ENCODE data around the gene RYR1.
"Not testable (repeated sequence)": the region's sequence is repeated elsewhere in the genome, so short reads cannot be mapped to it uniquely, and the experiment has no call there.

Gene RYR1

DNA sequence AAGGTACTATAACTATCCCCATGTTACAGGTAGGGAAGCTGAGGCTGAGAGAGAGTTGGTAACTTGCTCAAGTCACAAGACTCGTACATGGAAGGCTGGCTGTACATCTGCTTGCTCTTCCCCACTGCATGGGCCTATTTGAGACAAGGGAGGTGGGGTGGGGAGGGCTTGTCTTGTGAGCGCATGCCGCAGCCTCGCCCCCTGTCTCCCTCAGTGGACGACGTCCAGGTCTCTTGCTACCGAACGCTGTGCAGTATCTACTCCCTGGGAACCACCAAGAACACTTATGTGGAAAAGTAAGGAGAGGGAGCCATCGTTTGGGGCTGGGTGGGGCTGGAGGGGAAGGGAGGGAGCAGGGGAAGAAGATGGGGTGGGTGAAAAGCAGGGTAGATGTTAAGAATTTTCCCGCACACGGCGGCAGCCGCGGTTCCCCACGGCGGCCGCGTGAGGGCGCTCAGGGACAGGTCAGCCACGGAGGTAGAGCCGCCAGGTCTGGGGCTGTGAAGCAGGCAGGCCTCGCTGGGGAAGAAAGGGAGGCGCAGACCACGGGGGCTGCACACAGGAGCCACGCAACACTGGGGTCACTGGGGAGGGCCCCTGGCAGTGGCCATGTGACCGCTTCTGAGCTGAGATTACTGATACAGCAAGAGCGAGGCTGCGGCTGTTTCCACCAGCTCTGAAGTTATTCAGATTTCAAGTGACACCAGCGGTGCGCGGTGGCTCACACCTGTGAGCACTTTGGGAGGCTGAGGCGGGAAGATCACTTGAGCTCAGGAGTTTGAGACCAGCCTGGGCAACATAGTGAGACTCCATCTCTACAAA, 81.5 kb downstream of the RYR1 start:
- TF ChIP-seq, protein P1, sequence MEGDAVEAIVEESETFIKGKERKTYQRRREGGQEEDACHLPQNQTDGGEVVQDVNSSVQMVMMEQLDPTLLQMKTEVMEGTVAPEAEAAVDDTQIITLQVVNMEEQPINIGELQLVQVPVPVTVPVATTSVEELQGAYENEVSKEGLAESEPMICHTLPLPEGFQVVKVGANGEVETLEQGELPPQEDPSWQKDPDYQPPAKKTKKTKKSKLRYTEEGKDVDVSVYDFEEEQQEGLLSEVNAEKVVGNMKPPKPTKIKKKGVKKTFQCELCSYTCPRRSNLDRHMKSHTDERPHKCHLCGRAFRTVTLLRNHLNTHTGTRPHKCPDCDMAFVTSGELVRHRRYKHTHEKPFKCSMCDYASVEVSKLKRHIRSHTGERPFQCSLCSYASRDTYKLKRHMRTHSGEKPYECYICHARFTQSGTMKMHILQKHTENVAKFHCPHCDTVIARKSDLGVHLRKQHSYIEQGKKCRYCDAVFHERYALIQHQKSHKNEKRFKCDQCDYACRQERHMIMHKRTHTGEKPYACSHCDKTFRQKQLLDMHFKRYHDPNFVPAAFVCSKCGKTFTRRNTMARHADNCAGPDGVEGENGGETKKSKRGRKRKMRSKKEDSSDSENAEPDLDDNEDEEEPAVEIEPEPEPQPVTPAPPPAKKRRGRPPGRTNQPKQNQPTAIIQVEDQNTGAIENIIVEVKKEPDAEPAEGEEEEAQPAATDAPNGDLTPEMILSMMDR (conservative IDR thresholded peaks at IDR 0.05; ENCODE audit: low read depth, low read length), result peak; percentile 85
- peak; percentile 63 for DNase-seq (ENCODE audit: low read depth)
- no peak overlapping the region for H3K4me3 ChIP-seq (ENCODE audit: low read depth, low read length)

DNA sequence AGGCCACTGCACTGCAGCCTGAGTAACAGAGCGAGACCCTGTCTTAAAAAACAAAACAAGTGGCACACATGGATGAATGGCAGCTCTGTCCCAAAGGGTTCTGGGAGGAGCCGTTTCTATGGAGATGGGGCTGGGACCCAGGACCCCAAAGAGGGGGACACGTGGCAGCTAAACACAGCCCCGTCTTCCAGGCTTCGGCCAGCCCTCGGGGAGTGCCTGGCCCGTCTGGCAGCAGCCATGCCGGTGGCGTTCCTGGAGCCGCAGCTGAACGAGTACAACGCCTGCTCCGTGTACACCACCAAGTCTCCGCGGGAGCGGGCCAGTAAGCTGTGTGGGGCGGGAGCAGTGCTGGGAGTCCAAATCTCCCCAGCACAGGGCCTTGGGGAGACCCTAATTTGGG, 82.4 kb downstream of the RYR1 start:
- TF ChIP-seq, protein P1 (conservative IDR thresholded peaks at IDR 0.05; ENCODE audit: low read depth, low read length), result no peak
- no peak for DNase-seq (ENCODE audit: low read depth)
- H3K4me3 ChIP-seq (ENCODE audit: low read depth, low read length), result no peak overlapping the region

DNA sequence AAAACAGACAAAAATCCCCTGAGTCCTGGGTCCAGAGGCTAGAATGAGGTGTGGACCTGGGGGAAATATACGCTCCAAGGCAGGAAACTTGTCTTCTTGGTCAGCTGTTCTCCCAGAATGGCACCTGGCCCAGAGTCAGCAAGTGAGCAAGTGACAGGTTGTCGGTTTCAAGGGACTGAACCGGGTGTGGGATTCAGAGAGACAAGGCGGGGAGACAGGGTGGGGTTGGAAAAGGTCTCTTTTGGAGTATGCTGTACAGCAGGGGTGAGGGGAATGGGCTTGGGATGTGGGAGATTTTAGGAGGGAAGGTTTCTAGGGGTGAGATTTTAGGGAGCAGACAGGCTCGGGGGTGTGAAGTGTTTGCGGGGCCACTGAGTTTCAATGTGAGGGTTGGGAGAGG, 83.3 kb downstream of the RYR1 start:
- no peak overlapping the region for H3K4me3 ChIP-seq (ENCODE audit: low read depth, low read length)
- no peak for DNase-seq (ENCODE audit: low read depth)
- TF ChIP-seq, protein P1 (conservative IDR thresholded peaks at IDR 0.05; ENCODE audit: low read depth, low read length), result no peak

DNA sequence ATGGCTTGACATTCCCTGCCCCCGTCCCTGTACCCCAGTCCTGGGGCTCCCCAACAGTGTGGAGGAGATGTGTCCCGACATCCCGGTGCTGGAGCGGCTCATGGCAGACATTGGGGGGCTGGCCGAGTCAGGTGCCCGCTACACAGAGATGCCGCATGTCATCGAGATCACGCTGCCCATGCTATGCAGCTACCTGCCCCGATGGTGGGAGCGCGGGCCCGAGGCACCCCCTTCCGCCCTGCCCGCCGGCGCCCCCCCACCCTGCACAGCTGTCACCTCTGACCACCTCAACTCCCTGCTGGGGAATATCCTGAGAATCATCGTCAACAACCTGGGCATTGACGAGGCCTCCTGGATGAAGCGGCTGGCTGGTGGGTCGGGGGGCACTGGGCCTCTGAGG, 83.8 kb downstream of the RYR1 start:
- TF ChIP-seq, protein P1 (conservative IDR thresholded peaks at IDR 0.05; ENCODE audit: low read depth, low read length), result no peak
- no peak for DNase-seq (ENCODE audit: low read depth)
- H3K4me3 ChIP-seq (ENCODE audit: low read depth, low read length), result no peak overlapping the region

DNA sequence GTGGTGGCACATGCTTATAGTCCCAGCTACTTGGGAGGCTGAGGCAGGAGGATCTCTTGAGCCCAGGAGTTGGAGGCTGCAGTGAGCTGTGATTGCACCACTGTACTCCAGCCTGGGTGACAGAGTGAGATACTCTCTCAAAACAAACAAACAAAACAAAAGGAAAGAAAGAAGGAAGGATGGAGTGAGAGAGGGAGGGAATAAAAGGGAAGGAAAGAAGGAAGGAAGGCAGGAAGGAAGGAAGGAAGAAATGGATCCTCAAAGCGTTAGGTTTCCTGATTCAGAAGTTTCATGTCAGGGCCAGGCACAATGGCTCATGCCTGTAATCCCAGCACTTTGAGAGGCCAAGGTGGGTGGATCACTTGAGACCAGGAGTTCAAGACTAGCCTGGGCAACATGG, 84.5 kb downstream of the RYR1 start:
- not testable (repeated sequence) for H3K4me3 ChIP-seq (ENCODE audit: low read depth, low read length); DNase-seq (ENCODE audit: low read depth)

DNA sequence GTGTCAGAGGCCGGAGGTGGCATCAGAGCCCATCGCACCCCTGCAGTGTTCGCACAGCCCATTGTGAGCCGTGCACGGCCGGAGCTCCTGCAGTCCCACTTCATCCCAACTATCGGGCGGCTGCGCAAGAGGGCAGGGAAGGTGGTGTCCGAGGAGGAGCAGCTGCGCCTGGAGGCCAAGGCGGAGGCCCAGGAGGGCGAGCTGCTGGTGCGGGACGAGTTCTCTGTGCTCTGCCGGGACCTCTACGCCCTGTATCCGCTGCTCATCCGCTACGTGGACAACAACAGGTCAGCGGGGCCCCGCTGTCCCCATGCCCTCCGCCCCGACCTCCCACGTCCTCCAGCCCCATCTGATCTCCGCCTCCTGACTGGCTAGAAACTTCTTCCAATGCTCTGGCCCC, 85.7 kb downstream of the RYR1 start:
- no peak overlapping the region for H3K4me3 ChIP-seq (ENCODE audit: low read depth, low read length)
- no peak for DNase-seq (ENCODE audit: low read depth)
- TF ChIP-seq, protein P1 (conservative IDR thresholded peaks at IDR 0.05; ENCODE audit: low read depth, low read length), result no peak

DNA sequence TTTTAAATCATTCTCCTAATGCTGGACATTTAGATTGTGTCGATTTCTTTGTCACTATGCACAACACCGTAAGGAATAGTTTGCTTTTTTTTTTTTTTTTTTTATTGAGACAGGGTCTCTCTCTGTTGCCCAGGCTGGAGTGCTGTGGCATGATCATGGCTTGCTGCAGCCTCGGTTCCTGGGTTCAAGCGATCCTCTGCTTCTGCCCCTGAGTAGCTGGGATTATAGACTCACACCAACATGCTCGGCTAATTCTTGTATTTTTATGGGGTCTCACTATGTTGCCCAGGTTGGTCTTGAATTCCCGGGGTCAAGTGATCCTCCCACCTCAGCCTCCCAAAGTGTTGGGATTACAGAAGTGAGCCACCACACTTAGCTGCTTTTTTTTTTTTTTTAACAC, 86.5 kb downstream of the RYR1 start:
- H3K4me3 ChIP-seq (ENCODE audit: low read depth, low read length), result no peak overlapping the region
- TF ChIP-seq, protein P1 (conservative IDR thresholded peaks at IDR 0.05; ENCODE audit: low read depth, low read length), result no peak
- DNase-seq (ENCODE audit: low read depth), result no peak

Data from choroid plexus epithelial cell (primary cell).